NCI-H128 (cell line): ENCODE data around the gene NPHP4.

Experiments used
- DNase-seq: peaks from one replicate; lab custom pipeline; 2025; ENCODE audit not compliant: unreplicated experiment; lab: John Stamatoyannopoulos, UW

The NPHP4 gene

DNA sequence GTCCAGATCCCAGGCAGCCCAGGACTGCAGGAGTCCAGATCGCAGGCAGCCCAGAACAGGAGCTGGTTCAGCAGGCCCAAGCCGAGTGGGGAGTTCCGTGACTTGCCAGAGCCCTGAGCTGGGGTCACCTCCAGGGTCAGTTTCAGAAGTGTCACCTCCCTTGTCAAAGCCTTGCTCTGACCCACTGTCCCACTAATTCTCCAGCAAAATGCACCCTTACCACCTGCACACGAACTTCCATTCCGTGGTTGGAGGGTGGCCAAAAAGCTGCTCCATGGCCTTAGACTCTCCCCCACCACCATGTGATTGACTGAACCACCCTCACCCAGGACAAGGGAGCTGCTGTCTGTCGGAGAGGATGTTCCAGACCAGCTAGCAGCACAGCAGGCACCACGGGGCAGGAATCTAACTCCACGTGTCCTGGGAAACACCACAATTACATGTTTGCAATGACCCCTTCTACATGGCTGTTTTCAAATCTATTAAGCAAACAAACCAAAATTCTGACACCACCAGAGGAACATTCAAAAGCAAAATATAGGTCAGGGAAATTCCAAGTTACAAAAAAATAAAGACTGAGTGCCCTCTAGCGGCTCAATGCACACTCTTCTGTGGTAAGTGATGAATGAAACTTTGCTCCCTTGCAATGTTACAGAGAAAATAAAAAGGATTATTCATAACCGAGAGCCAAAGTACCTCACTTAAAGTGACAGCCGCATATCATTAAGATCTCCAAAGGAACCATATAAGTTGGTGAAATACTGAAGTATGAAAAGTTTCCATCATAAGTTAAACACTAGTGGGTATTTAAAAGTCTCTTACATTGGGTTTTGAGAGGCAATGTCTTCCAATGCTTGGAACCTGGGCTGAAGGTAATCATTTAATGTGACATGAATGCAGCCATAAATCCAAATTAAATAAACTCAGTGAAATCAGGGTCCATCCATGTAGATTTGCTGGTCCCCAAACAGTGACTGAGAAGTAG is 76.3 kb downstream of the NPHP4 start:
- peak; percentile 7 for DNase-seq

- DNase-seq, result no peak
Observed at GRCh38 chr1:5914676-5915365, 77.4 kb downstream of the NPHP4 start.

- DNase-seq, result no peak
Observed at GRCh38 chr1:5913876-5914275, 78.3 kb downstream of the NPHP4 start.

GRCh38 chr1:5913078-5913845 is 79.0 kb downstream of the NPHP4 start:
- DNase-seq, result no peak

GRCh38 chr1:5911871-5912271 is 80.4 kb downstream of the NPHP4 start:
- DNase-seq, result no peak

GRCh38 chr1:5911157-5911556 is 81.1 kb downstream of the NPHP4 start:
- no peak for DNase-seq

GRCh38 chr1:5910666-5911065 is 81.6 kb downstream of the NPHP4 start:
- DNase-seq, result no peak

- no peak for DNase-seq
Observed at GRCh38 chr1:5910276-5910620, 82.0 kb downstream of the NPHP4 start.

DNA sequence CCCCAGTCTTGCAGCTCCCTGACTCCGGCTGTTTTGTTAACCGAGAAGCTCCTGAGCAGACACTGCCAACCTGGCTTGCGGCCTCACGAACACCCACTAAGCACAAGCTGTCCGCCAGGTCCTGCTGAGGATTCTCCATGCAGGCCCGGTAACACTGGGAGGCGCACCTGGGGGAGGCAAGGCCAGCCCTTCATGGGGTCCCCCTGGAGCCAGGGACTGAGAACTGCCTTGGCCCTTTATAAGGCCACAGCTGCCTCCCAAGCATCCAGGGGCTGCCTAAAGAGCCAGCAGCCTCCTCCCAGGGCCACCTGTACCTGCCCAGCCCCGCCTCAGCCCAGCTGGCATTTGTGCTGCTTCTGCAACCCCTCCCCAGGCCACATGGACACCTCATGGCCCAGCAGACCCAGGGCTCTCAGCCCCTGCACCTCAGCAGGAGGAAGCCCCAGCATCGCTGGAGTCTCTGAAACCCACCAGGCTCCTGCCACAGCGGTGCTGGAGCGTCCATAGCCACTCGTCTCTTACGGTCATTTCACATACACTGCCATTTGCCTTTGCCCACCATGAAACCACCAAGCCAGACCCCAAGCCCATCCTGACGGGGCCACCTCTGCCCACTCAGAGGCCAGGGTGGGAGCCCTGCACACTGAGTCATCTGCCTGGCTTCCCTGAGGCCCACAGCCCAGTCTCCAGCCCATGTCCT is 82.5 kb downstream of the NPHP4 start:
- DNase-seq, result no peak

DNA sequence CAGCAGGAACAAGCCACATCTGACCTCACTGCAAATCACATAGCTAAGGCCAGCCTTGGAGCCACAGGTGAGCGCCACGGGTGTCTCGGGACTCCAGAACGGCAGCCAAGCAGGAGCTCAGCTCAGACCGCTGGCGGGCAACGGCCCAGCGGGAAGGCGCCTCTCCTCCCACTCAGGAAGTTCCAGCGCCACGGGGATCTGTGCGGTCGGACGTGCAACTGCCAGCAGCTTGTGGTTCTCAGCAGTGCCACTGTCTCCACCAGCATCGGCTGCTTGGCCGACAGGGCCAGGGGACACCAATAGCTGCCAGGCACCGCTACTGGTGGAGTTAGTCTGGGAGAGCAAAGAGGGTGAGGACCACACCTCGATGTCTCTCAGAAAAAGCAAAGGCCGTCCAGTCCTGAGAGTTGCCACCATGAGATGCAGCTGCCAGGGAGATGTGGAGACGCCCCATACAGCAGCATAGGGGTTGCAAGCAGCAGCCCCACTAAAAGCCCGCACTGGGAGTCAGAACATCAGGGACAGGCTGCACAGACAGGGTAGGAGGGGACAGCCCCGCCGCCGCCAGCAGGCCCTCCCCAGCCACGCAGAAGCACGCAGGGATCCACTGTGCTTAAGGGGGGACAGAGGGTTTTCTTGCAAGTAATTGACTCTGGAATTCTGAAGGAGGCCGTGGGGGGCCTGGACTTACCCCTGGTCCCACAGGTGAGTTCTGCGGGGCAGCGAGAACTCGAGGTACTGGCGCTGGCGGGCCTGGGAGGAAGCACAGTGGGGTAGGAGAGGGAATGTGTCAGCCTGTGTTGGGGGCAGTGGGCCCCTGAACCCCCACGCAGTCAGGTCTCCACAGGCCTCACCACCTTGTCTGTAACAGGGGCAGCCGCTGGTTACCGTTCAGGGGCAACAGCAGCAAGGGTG is 83.5 kb downstream of the NPHP4 start:
- DNase-seq, result no peak

GRCh38 chr1:5907966-5908365 is 84.3 kb downstream of the NPHP4 start:
- no peak for DNase-seq

- DNase-seq, result no peak
Observed at GRCh38 chr1:5907386-5907785, 84.8 kb downstream of the NPHP4 start.

DNA sequence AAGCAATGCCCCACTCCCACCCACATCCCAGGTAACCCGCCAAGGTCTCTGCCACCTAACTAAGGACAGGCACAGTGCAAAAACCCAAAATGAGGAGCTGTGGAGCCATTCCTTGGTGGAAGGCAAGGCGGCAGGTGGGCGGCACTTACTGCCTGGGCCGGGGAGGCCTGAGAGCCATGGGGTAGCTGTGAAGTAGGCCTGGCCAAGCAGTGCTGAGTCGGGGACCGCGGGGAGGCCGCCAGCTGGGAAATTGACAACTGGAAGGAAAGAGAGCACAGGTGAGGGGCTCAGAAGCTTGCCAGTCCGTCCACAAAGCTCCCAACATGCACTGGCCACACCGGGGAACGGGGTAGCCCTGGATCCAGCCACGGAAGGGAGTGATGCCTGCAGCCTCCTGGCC is 85.3 kb downstream of the NPHP4 start:
- DNase-seq, result no peak

- no peak for DNase-seq
Observed at GRCh38 chr1:5906116-5906515, 86.1 kb downstream of the NPHP4 start.

GRCh38 chr1:5905436-5905835 is 86.8 kb downstream of the NPHP4 start:
- no peak for DNase-seq

GRCh38 chr1:5904551-5904950 is 87.7 kb downstream of the NPHP4 start:
- DNase-seq, result no peak

GRCh38 chr1:5903680-5904079 is 88.5 kb downstream of the NPHP4 start:
- no peak for DNase-seq

DNA sequence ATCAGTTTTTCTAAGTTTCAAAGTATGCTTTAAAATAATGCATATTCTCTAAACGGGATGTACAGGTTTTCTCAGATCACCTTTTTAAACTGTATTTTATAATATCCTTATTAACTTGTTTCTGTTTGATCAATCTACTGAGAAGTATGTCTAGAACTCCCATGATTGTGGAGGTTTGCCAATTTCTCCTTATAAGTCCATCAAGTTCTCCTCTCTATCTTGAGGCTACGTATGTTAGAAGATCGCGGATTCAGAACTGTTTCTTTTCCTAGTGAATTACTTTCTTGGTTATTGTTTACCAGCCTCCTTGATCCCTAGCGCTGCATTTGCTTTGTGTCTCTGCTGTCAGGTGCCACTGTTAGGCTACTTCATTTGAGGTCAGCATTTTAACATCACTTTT is 89.2 kb downstream of the NPHP4 start:
- no peak for DNase-seq

DNA sequence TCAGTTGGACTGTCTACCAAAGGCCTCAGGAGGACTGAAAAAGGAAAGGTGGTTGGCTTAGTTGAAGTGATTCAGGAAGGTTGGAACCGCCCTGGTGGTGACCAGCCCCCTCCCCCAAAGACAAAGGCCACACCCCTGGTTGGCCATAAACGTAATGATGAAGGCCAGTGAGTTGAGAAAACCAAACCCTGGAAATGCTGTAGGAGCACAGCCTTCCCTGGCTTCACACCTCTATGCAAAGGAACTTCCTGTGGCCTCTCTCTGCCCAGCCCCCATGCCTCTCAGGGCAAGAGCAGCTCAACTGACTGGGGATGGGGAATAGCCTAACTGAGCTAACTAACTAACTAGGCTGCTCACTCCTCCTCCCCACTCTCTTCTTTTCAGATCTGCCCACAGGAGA is 90.4 kb downstream of the NPHP4 start:
- DNase-seq, result no peak

DNA sequence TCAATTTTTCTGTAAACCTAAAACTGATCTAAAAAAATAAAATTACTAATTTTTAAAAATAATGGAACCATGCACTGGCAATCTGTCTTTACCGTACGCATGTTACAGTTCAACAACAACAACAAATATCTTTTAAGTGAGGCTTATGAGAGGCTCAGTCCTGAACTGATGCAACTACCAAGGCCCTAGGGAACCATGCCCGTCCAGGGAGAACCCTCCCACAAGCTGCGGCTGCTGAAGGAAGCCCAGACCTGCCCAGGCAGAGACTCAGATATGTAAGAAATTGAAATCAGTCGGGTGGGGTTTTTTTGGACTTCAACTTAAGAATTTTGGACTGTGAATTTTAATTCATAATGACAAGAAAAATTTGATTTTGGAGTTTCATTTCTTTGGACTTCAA is 91.1 kb downstream of the NPHP4 start:
- no peak for DNase-seq
